Fibroblast of skin of scalp (primary cell): ENCODE data around the gene DIS3.
"Not testable (repeated sequence)": the region's sequence is repeated elsewhere in the genome, so short reads cannot be mapped to it uniquely, and the experiment has no call there.

Experiments
- DNase-seq: peaks from one replicate; pipeline ENCODE4 v3.0.0-alpha.2; 2013

DIS3 gene

GRCh38 chr13:72740015-72740414, 41.7 kb downstream of the DIS3 start:
- DNase-seq, result no peak

GRCh38 chr13:72737033-72737432, 44.7 kb downstream of the DIS3 start:
- DNase-seq, result no peak

DNA sequence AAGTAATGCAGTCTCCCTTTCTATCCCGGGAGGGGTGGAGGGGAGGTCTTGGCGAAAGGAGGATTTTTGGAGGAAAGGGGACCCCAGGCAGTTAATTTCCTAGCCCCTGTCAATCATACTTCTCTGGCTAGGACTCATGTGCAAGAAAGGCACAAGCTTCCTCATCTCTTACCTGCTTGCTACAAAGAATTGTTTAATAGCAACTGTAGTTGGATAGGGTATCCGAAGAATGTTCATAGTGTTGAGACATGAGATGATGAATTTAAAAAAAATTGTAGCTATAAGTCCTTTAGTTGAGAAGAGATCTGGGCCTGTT, 53.5 kb downstream of the DIS3 start:
- no peak for DNase-seq

DNA sequence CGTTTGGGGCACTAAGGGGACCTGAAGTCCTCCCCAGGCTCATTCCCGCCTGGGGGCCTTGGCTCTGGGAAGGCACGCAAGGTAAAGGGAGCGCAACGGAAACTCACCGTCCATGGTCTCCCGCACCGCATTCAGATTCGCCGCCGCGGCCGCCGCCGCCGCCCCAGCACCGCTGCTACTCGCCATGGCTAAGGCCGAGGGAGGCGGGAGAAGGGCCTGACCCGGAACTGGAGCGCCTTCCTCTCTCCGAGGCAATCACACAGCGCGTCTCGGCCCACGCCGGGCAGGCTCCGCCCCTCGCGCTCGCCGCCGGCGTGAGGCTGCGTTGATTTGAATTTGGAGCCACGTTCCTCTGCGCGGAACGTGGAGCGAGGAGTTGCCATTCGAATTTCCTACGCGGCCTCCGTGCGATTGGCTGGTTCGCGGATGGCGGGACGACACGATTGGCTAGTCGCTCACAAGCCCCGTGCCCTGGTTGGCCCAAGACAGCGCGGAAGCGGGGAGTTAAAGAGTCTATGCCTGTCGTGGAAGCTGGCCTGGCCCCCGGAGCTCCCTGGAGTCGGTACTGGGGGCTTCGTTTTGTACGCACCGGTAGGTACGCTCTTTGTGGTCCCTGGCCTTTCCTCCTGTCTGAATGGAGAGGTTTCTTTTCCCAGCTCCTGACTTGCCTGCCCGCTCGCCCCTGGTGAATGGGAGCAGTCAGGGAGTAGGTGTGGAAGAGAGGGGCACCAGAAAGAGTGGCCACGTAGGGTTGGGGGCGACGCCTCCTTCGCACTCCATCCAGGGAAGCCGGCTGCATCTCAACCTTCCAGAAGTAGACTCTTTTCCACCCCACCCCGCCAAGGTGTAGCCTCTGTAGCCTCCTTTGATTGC, 54.0 kb downstream of the DIS3 start, which contains the start of the genes BORA and MZT1:
Gene BORA (plus strand): TSS at position 507 of the 873 bp plus-strand sequence. CDS start 1,018 bp downstream, outside the sequence.
Gene MZT1 (minus strand): TSS at position 213 of the 873 bp plus-strand sequence. CDS start 27 bp downstream, at position 186.
- peak; percentile 98 for DNase-seq

- DNase-seq, result peak; percentile 1
Measured at GRCh38 chr13:72726726-72727416, 54.8 kb downstream of the DIS3 start.

DNA sequence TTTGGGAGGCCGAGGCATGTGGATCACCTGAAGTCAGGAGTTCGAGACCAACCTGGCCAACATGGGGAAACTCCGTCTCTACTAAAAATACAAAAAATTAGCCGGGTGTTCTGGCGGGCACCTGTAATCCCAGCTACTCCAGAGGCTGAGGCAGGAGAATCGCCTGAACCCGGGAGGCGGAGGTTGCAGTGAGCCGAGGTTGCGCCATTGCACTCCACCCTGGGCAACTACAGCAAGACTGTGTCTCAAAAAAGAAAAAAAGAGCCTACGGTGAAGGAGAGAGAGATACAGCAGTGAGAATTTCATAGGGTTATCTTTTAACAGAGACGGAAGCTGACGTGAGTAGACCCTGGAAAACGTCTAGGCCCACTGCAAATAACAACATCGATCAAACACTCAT, 55.5 kb downstream of the DIS3 start:
- DNase-seq, result not testable (repeated sequence)

GRCh38 chr13:72716776-72717175, 64.9 kb downstream of the DIS3 start:
- DNase-seq, result no peak
